ENCODE data around the gene MYF5. TPM values are rescaled to one million over a fixed set of nuclear protein-coding genes. Genes with fewer than 3 reads are reported as not detected.
A peak's percentile ranks its signal among the peaks of the same experiment; 100 is the strongest.

Gene MYF5
- total and polyA plus RNA-seq, 2 donors (not counting 1 experiment from before 2014, with no cell fraction given), result not detected

GRCh38 chr12:80700327-80700726, 16.4 kb upstream of the MYF5 start:
- no peaks in the 10 kb centered on the region for H3K9me3 ChIP-seq (ENCODE audit: control insufficient read depth, insufficient read depth, low read depth, low read length)
- no peak overlapping the region for H3K27ac ChIP-seq (ENCODE audit: insufficient read depth, low read length)
- no peak overlapping the region for H3K9ac ChIP-seq (ENCODE audit: insufficient read depth, low read length)
- no peak overlapping the region for H3K4me2 ChIP-seq (ENCODE audit: extremely low read depth, insufficient read depth, low read length)
- peaks cover 7% of the 10 kb centered on the region for H3K4me1 ChIP-seq (ENCODE audit: control insufficient read depth, extremely low read depth, insufficient read depth, low read length)
- no peak for TF ChIP-seq EZH2 (IDR thresholded peaks at IDR 0.05; ENCODE audit: low read length, missing control alignments)
- TF ChIP-seq CTCF (conservative IDR thresholded peaks at IDR 0.05 in 1 of 2, IDR thresholded peaks at IDR 0.05 in 1 of 2; ENCODE audit: low read depth in 1 of 2, low read length in 2 of 2), result no peak
- no peak for DNase-seq (ENCODE audit: low read depth in 2 of 2)
- no peak overlapping the region for H3K4me3 ChIP-seq (replicated peaks in 1 of 4; ENCODE audit: control extremely low read depth in 1 of 4, insufficient read depth in 1 of 4, low read depth in 3 of 4, low read length in 4 of 4)
- H3K79me2 ChIP-seq (ENCODE audit: control insufficient read depth, insufficient read depth, low read length), result no peaks in the 10 kb centered on the region
- H4K20me1 ChIP-seq (ENCODE audit: control insufficient read depth, extremely low read depth, insufficient read depth, low read length), result no peaks in the 10 kb centered on the region
- H3K36me3 ChIP-seq (ENCODE audit: control insufficient read depth, insufficient read depth, low read length), result no peaks in the 10 kb centered on the region
- no peaks in the 10 kb centered on the region for H3K27me3 ChIP-seq (ENCODE audit: control insufficient read depth, insufficient read depth, low read length)
- no peak overlapping the region for H2AFZ ChIP-seq (ENCODE audit: low read length)

- Histone ChIP-seq H3K79me2 (ENCODE audit: control insufficient read depth, insufficient read depth, low read length) (no peaks in the 10 kb centered on the region), H3K4me3 (replicated peaks in 1 of 4; ENCODE audit: control extremely low read depth in 1 of 4, insufficient read depth in 1 of 4, low read depth in 3 of 4, low read length in 4 of 4) (no peak overlapping the region), H4K20me1 (ENCODE audit: control insufficient read depth, extremely low read depth, insufficient read depth, low read length) (no peaks in the 10 kb centered on the region), H3K4me2 (ENCODE audit: extremely low read depth, insufficient read depth, low read length) (no peak overlapping the region), H3K9me3 (ENCODE audit: control insufficient read depth, insufficient read depth, low read depth, low read length) (no peaks in the 10 kb centered on the region), H2AFZ (ENCODE audit: low read length) (no peak overlapping the region), H3K27ac (ENCODE audit: insufficient read depth, low read length) (no peak overlapping the region), H3K27me3 (ENCODE audit: control insufficient read depth, insufficient read depth, low read length) (no peaks in the 10 kb centered on the region), H3K9ac (ENCODE audit: insufficient read depth, low read length) (no peak overlapping the region), H3K4me1 (ENCODE audit: control insufficient read depth, extremely low read depth, insufficient read depth, low read length) (peaks cover 7% of the 10 kb centered on the region), H3K36me3 (ENCODE audit: control insufficient read depth, insufficient read depth, low read length) (no peaks in the 10 kb centered on the region)
- TF ChIP-seq EZH2 (IDR thresholded peaks at IDR 0.05; ENCODE audit: low read length, missing control alignments) (no peak), CTCF (conservative IDR thresholded peaks at IDR 0.05 in 1 of 2, IDR thresholded peaks at IDR 0.05 in 1 of 2; ENCODE audit: low read depth in 1 of 2, low read length in 2 of 2) (no peak)
- peak; percentile 25 to 44 for DNase-seq (ENCODE audit: low read depth in 2 of 2)
Observed at GRCh38 chr12:80701388-80701787, 15.3 kb upstream of the MYF5 start.

GRCh38 chr12:80702889-80703805, 13.6 kb upstream of the MYF5 start:
- Histone ChIP-seq H3K27ac (ENCODE audit: insufficient read depth, low read length) (no peak overlapping the region), H3K4me1 (ENCODE audit: control insufficient read depth, extremely low read depth, insufficient read depth, low read length) (peaks cover 7% of the 10 kb centered on the region), H2AFZ (ENCODE audit: low read length) (peak overlapping the region; percentile 57), H3K9ac (ENCODE audit: insufficient read depth, low read length) (no peak overlapping the region), H3K9me3 (ENCODE audit: control insufficient read depth, insufficient read depth, low read depth, low read length) (no peaks in the 10 kb centered on the region), H3K4me2 (ENCODE audit: extremely low read depth, insufficient read depth, low read length) (peak overlapping the region; percentile 51), H3K4me3 (replicated peaks in 1 of 4; ENCODE audit: control extremely low read depth in 1 of 4, insufficient read depth in 1 of 4, low read depth in 3 of 4, low read length in 4 of 4) (peak overlapping the region in 1 of 4 experiments; percentile 9), H4K20me1 (ENCODE audit: control insufficient read depth, extremely low read depth, insufficient read depth, low read length) (no peaks in the 10 kb centered on the region), H3K27me3 (ENCODE audit: control insufficient read depth, insufficient read depth, low read length) (no peaks in the 10 kb centered on the region), H3K79me2 (ENCODE audit: control insufficient read depth, insufficient read depth, low read length) (no peaks in the 10 kb centered on the region), H3K36me3 (ENCODE audit: control insufficient read depth, insufficient read depth, low read length) (no peaks in the 10 kb centered on the region)
- TF ChIP-seq CTCF (conservative IDR thresholded peaks at IDR 0.05 in 1 of 2, IDR thresholded peaks at IDR 0.05 in 1 of 2; ENCODE audit: low read depth in 1 of 2, low read length in 2 of 2), result no peak
- TF ChIP-seq EZH2 (IDR thresholded peaks at IDR 0.05; ENCODE audit: low read length, missing control alignments), result no peak
- DNase-seq (ENCODE audit: low read depth in 2 of 2), result peak; percentile 85 to 88
